ENCODE measurements around the gene RAB30.

Gene RAB30

GRCh38 chr11:83070044-83070701, 1.5 kb downstream of the RAB30 start:
- DNase-seq = no peak

DNA sequence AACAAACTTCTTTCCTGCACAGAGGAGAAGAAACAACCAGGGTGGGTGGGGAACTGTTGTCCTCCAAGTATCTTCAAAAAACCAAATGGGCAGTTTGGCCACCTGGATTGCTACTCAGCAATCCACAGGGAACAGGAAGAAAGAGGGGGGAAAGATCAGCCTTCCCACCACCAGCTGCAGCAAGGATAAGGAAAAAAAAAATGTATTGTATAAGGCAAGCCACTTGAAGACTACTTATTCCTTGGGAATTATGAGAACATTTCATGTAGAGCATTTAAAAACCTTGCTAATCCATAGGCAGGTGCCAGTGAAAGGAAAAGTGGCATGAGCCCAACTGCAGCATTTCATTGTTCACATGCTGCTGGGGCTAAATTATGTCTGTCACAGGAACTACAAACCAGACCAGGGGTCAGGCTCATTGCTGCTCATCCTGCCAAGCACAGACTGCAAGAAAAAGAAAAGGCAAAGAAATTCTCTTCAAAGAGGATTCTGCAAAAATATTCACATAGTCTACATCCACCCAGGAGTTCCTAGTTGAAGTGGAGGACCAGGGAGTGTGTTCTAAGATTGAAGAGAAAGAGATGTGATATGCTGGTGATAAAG, 2.2 kb downstream of the RAB30 start:
- DNase-seq = no peak

- no peak for DNase-seq
Observed at GRCh38 chr11:83068568-83068967, 3.1 kb downstream of the RAB30 start.

DNA sequence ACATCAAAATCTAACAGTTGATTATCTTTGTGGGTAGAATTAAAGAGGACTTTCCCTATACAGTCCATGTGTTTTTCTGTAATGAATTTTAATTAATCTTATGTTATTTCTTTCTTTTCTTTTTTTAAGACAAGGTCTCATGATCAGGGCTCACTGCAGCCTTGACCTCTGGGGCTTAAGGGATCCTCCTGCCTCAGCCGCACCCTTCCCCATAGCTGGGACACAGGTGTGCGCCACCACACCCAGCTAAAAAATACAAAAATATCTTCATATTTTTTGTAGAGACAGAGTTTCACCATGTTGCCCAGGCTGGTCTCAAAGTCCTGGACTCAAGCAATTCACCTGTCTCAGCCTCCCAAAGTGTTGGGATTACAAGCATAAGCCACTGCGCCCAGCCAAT, 7.7 kb downstream of the RAB30 start:
- no peak for DNase-seq

- no peak for DNase-seq
Observed at GRCh38 chr11:83063073-83063754, 8.5 kb downstream of the RAB30 start.

- DNase-seq = no peak
Observed at GRCh38 chr11:83061883-83062282, 9.8 kb downstream of the RAB30 start.

GRCh38 chr11:83060965-83061364, 10.7 kb downstream of the RAB30 start:
- no peak for DNase-seq

DNA sequence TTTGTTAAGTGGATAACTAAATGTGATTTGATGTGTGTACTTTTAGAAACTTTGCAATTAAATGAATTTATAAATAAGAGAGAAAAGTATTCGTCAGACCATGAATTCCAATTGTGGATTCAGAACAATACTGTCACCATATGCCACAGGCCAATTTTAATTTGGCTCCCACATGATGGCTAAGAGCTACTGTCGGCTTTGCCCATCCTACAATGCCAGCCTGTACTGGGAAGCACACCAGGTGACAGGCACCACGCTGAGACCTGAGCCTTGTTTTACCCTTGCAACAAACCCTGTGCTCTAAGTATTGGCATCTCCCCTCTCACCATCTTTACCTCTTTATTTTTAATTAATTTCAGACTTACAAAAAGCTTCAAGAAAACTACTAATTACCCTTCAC, 14.0 kb downstream of the RAB30 start:
- DNase-seq = no peak

DNA sequence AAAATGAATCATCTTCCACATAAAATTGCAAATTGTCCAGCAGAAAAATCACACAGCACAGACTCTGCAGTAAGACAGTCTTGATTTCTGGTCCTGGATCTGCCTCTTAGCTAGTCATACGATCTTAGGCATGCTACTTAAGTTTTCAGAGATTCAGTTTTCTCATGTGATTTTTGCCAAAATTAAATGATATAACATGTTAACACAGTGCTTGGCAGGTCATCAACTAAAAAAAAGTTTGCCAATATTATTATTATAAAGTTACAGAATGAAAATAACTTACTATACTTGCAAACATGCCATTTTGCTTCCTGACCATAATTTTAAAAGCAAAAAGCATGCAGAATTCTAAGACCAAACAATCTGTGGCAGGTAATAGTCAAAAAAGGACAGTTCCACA, 15.1 kb downstream of the RAB30 start:
- no peak for DNase-seq

DNA sequence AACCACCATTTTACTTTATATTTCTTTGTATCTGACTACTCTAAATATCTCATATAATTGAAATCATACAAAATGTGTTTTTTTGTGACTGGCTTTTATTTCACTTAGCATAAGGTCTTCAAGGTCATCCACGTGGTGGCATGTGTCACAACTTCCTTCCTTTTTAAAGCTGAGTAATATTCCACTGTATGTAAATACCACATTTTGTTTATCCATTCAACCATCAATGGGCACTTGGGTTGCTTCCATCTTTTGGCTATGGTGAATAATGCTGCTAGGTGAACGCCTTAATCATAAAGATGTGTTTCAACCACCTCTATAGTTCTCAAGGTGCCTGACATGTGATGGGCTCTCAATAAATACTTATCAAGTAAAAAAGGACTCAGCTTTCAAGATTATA, 15.5 kb downstream of the RAB30 start:
- no peak for DNase-seq

DNA sequence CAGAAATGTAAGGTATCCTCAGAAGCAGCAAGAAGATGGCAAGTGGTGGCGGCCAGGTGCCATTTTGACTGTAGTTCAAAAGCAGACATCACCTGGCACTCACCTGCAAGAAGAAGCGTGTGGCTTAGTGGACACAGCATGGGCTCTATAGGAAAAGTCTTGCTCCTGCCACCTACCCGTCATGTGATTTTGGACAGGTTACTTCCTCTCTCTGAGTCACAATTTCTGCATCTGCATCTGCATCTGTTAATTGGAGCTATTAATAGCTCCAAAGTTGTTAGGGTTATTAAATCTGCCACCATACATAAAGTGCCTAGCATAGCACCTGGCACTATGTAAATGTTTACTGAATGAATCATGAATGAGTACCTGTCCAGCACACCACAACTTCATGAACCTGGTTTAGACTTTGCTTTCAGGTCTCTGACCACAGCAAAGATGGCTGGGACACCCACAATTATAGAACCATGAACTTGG, 16.8 kb downstream of the RAB30 start:
- DNase-seq = no peak

GRCh38 chr11:83054001-83054400, 17.7 kb downstream of the RAB30 start:
- DNase-seq = peak; percentile 12

DNA sequence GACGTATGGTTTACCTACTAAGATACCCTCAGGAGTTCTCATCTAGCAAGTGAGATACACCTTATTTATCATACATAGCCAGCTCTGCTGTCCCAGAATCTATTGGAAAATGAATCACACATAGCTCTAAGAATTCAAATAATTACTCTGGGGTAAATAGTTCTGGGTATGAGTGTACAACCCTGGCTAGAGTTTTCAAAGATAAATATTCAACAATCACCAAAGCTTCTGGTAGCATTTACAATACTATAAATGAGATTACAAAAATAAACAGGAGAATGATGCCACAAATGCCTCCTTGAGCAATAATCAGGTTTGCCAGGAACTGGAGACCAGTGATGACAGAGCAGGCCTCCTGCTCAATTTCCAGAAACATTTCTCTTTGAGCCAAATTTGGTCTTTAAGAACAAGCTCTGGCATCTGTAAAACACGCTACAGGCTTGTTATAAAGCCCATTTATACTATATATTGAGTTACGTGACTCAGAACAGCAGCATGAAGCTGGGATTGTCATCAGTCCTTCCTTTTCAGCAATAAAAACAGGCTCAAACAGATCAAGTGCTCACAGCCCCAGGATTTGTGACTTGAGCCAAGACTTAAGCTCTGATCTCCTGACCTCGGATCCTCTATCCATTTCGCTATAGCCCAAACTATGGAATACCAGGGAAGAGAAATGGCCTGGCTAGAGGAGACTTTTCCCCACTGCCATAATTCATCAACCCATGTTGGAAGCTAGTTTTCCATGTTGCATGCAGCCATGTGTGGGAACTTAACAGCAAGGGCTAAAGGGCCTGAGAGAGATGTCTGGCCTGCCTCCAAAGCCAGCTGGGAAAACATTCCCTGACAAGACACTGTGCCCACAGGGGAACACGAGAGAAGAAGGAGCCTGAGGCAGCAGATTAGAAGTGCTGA, 19.7 kb downstream of the RAB30 start:
- no peak for DNase-seq

GRCh38 chr11:83047515-83048225, 24.0 kb downstream of the RAB30 start:
- no peak for DNase-seq

DNA sequence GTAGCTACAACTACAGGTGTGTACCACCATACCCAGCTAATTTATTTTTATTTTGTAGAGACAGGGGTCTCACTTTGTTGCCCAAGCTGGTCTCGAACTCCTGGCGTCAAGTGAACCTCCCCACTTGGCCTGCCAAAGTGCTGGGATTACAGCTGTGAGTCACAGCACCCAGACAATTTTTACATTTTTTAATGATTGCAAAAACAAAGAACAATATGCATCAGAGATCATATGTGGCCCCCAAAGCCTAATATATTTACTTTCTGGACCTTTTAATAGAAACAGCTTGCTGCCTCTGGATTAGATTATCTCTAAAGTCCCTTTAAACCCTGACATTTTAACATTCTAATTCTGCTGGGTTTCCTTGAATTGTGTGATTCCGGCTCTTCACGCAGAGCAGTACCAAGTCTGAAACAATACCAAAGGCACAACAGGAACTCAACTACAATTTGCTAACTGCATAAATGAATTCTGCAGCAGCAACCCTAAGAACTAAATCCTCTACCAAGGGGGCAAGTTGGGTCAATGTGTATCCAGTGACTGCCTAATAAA, 25.0 kb downstream of the RAB30 start:
- no peak for DNase-seq

DNA sequence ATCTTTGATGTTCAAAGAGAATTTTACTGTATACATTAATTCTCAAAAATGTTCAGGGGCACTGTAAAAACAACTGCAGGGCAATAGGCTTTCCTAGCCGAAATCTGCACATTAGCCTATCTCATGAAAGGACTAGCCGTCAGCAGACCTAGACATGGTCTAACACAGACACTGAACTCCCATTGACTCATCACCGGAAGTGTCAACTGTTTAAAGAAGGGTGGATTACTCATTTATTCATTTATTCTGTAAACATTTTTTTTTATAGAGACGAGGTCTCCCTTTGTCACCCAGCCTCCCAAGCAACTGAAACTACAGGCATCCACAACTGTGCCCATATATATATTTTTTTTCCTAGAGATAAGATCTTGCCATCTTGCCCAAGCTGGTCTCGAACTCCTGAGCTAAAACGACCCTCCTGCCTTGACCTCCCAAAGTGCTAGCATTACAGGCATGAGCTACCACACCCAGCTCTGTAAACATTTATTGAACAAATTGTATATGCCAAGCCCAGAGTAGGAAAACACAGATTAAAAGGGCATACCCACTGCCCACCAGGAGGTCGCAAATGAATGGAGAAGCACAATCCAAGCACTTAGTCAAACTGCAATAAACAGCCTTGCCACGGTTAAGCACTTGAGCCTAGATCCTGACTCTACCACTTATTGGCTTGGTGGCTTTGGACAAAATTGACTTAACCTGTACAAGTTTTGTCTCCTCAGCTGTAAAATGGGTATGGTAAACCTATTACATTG, 26.6 kb downstream of the RAB30 start:
- DNase-seq = no peak

DNA sequence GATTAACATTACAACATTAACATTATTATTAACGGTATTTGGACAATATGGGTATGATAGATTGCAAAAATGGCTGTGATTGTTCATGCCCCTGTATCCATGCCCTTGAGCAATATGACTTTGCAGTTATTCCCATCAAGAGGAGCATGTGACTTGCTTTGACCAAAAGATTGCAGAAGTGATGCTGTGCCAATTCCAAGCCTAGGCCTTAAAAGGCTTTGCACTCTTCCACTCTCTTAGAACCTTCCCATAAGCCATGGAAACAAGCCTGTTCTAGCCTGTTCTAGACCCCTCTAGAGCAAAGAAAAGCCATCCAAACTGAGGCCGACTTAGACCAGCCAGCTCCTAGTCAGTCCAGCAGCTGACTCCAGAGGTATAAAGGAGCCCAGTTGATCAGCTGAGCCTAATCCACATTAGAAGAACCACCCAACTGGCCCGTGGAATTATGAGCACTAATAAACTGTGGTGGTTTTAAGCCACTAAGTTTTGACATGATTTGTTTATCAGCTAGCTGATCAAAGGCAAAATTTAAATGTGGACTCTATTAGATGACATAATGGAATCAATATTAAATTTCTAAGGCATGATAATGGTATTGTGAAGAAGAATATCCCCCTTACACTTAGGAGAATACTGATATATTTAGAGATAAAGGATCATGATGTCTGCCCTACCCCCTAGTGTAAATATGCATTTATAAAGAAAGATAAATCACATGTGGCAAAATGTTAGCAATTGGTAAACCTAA, 28.6 kb downstream of the RAB30 start:
- no peak for DNase-seq

GRCh38 chr11:83041126-83041525, 30.6 kb downstream of the RAB30 start:
- DNase-seq = no peak

DNA sequence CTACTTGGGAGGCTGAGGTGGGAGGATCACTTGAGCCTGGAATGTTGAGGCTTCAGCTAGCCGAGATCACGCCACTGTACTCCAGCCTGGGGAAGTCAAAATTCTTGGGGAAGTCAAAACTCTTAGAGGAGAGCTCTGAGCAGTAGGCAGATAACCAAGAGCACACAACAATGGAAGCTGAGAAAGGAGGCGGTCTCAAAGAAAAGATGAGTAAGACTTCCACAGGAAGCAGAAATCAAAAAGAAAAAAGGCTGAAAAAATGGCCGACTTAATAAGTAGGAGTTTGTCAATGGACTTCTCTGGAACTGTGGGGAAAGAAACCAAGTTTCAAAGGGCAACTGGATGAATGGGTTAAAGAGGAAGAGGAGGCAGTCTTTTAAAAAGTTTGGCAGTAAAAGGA, 32.1 kb downstream of the RAB30 start:
- DNase-seq = no peak

- no peak for DNase-seq
Observed at GRCh38 chr11:83037877-83038276, 33.8 kb downstream of the RAB30 start.

- no peak for DNase-seq
Observed at GRCh38 chr11:83036701-83037100, 35.0 kb downstream of the RAB30 start.

Data from KG1 (cell line).